Panc1 (cell line): ENCODE results near the gene MPND. TPM values are rescaled to one million over a fixed set of nuclear protein-coding genes. Genes with fewer than 3 reads are reported as not detected.

Experiments
- ATAC-seq: fragments of 200-7000 bp; cut with Tn5 transposase; 2 replicates; pipeline ENCODE4 v1.9.1; 2020; ENCODE audit warnings: mild to moderate bottlenecking, moderate library complexity
- BruUV-seq: library from RNA; stranded (reverse); fragments of 400-500 nt; replicated peaks from 2 replicates; lab custom pipeline; 2021; lab: Mats Ljungman, UMichigan
- CTCF ChIA-PET: fragments of 300-600 bp; sonication (Branson Sonifier 250); formaldehyde crosslinking; loops from one replicate; lab custom pipeline; 2022; ENCODE audit warnings: antibody characterized with exemption; lab: Charles Lee
- POLR2A ChIA-PET: fragments of 300-600 bp; sonication (Branson Sonifier 250); formaldehyde crosslinking; loops from one replicate; lab custom pipeline; 2022; ENCODE audit warnings: antibody characterized with exemption; lab: Charles Lee
- DNase-seq: peaks from one replicate; pipeline ENCODE4 v3.0.0-alpha.2; 2010; ENCODE audit warnings: low read depth, low spot score
- H3K27ac ChIP-seq: 2 replicates; pipeline ENCODE4 v1.5.1; 2011; ENCODE audit warnings: mild to moderate bottlenecking, low read length, inconsistent platforms
- H3K27me3 ChIP-seq: fragments of 200-500 bp; sonication (Bioruptor generic); 2 replicates; pipeline ENCODE4 v1.6.0; 2014; ENCODE audit warnings: low read length, inconsistent platforms; ENCODE audit not compliant: control insufficient read depth, insufficient read depth
- H3K36me3 ChIP-seq: fragments of 200-500 bp; sonication (Bioruptor generic); 2 replicates; pipeline ENCODE4 v1.5.1; 2014; ENCODE audit warnings: inconsistent platforms, mild to moderate bottlenecking, low read length, moderate library complexity; ENCODE audit not compliant: control insufficient read depth, insufficient read depth
- H3K4me1 ChIP-seq: 2 replicates; pipeline ENCODE4 v1.5.1; 2011; ENCODE audit warnings: inconsistent platforms, mild to moderate bottlenecking, low read length, moderate library complexity; ENCODE audit not compliant: control insufficient read depth, insufficient read depth
- H3K4me3 ChIP-seq, 2 experiments: 2 replicates each; pipeline ENCODE4 v1.5.1; 2011 to 2012; ENCODE audit warnings: low read depth in 2 of 2, low read length in 2 of 2, mild to moderate bottlenecking in 2 of 2, inconsistent platforms in 1 of 2, moderate library complexity in 1 of 2
- H3K9me3 ChIP-seq: fragments of 200-500 bp; sonication (Bioruptor generic); 2 replicates; pipeline ENCODE4 v1.5.1; 2014; ENCODE audit warnings: low read depth, mild to moderate bottlenecking, inconsistent platforms, low read length, moderate library complexity; ENCODE audit not compliant: control insufficient read depth, insufficient read depth
- CTCF ChIP-seq: fragments of 450-650 bp; IDR thresholded peaks from 2 replicates; pipeline ENCODE4 v1.5.1; 2017; ENCODE audit warnings: mild to moderate bottlenecking
- POLR2AphosphoS5 ChIP-seq: IDR thresholded peaks from 2 replicates; pipeline ENCODE4 v1.6.1; 2012; ENCODE audit warnings: mild to moderate bottlenecking, low read depth, low read length, moderate library complexity
- REST ChIP-seq, 2 experiments: IDR thresholded peaks; 2 replicates each; pipeline ENCODE4 v1.6.1; 2011 to 2012; ENCODE audit warnings: low read depth in 2 of 2, control low read depth in 1 of 2, low read length in 1 of 2, mild to moderate bottlenecking in 1 of 2, moderate library complexity in 1 of 2; ENCODE audit not compliant: insufficient read depth in 1 of 2
- SIN3A ChIP-seq: IDR thresholded peaks from 2 replicates; pipeline ENCODE4 v1.6.1; 2012; ENCODE audit warnings: low read depth, mild to moderate bottlenecking, low read length, moderate library complexity, borderline replicate concordance; ENCODE audit not compliant: insufficient read depth
- TCF7L2 ChIP-seq: IDR thresholded peaks from 2 replicates; pipeline ENCODE4 v1.6.1; 2011; ENCODE audit warnings: mild to moderate bottlenecking, low read depth, low read length, inconsistent platforms
- in situ Hi-C: cut with HindIII; loops from 2 replicates; pipeline ENCODE4 v1.10.0; 2016; ENCODE audit warnings: low sequenced_read_pairs, low pct_unique_long_range_greater_than_20kb
- intact Hi-C: fragments of 100-400 bp; cut with micrococcal nuclease; formaldehyde crosslinking; loops from one replicate; pipeline ENCODE4 v1.10.0; 2022; ENCODE audit not compliant: unreplicated experiment
- total RNA-seq: library from RNA; stranded (reverse); gene quantifications from one replicate; pipeline ENCODE4 v1.2.1, GENCODE V29; 2021; ENCODE audit not compliant: unreplicated experiment

MPND gene
- total RNA-seq, 1 experiment from 2014 or later: 22.9 TPM

GRCh38 chr19:4295972-4296771, 47.2 kb upstream of the MPND start:
- H3K9me3 ChIP-seq: no peaks in the 10 kb centered on the region
- POLR2A ChIA-PET: no interaction called here
- in situ Hi-C loops: no loop called here
- TF ChIP-seq REST (IDR thresholded peaks at IDR 0.05; ENCODE audit: insufficient read depth in 1 of 2, low read depth in 2 of 2, low read length in 1 of 2): no peak
- no peak for TF ChIP-seq CTCF
- no peak for TF ChIP-seq TCF7L2
- TF ChIP-seq POLR2AphosphoS5: no peak
- no peak for TF ChIP-seq SIN3A
- ATAC-seq: no peak
- no peaks in the 10 kb centered on the region for H3K36me3 ChIP-seq
- H3K27me3 ChIP-seq: no peaks in the 10 kb centered on the region
- CTCF ChIA-PET: interaction anchor here (0.6 kb wide), 1 partner anchor 10 kb away, joined by 4 read pairs; no protein-coding TSS in a partner anchor
- BruUV-seq: no TSS peak
- H3K4me1 ChIP-seq: no peaks in the 10 kb centered on the region
- H3K4me3 ChIP-seq: no peak overlapping the region
- no peak for DNase-seq
- intact Hi-C loops: no loop called here
- no peak overlapping the region for H3K27ac ChIP-seq

GRCh38 chr19:4297901-4298809, 45.2 kb upstream of the MPND start:
- Histone ChIP-seq H3K27ac (no peak overlapping the region), H3K36me3 (no peaks in the 10 kb centered on the region), H3K27me3 (no peaks in the 10 kb centered on the region), H3K9me3 (no peaks in the 10 kb centered on the region), H3K4me3 (no peak overlapping the region), H3K4me1 (peaks cover 5% of the 10 kb centered on the region)
- no peak for DNase-seq
- no peak for ATAC-seq
- BruUV-seq: no TSS peak
- intact Hi-C loops: no loop called here
- TF ChIP-seq POLR2AphosphoS5: no peak
- TF ChIP-seq CTCF: no peak
- no peak for TF ChIP-seq REST (IDR thresholded peaks at IDR 0.05; ENCODE audit: insufficient read depth in 1 of 2, low read depth in 2 of 2, low read length in 1 of 2)
- no peak for TF ChIP-seq TCF7L2
- TF ChIP-seq SIN3A: no peak
- POLR2A ChIA-PET: interaction anchor here (0.7 kb wide), 2 partner anchors 19 to 431 kb away, joined by 5 to 6 read pairs; no protein-coding TSS in a partner anchor
- CTCF ChIA-PET: no interaction called here
- in situ Hi-C loops: no loop called here
